Measurements from ENCODE around the gene C20orf96. TPM values are rescaled to one million over a fixed set of nuclear protein-coding genes. Genes with fewer than 3 reads are reported as not detected.
A peak's percentile ranks its signal among the peaks of the same experiment; 100 is the strongest.

C20orf96 gene
- total and polyA plus RNA-seq, 4 donors, result 0.70 to 2.6 (median 1.7) TPM

- no peak overlapping the region for H3K4me3 ChIP-seq (ENCODE audit: low read depth in 1 of 3, low read length in 3 of 3)
- peak; percentile 31 for DNase-seq (ENCODE audit: low spot score)
- peaks cover 0 to 21% (median 0%) of the 10 kb centered on the region in 4 donors for H3K36me3 ChIP-seq (ENCODE audit: control insufficient read depth in 4 of 4, insufficient read depth in 3 of 4, low read depth in 1 of 4, low read length in 3 of 4)
- TF ChIP-seq FOXA1 (IDR thresholded peaks at IDR 0.05), result no peak
- no peak for TF ChIP-seq HNF4G (IDR thresholded peaks at IDR 0.05)
- no peak for TF ChIP-seq RXRA (IDR thresholded peaks at IDR 0.05)
- no peak for TF ChIP-seq YY1 (IDR thresholded peaks at IDR 0.05)
- no peak for TF ChIP-seq FOXA2 (IDR thresholded peaks at IDR 0.05)
- no peak for TF ChIP-seq GABPA (IDR thresholded peaks at IDR 0.05 in 1 of 2, conservative IDR thresholded peaks at IDR 0.05 in 1 of 2)
- TF ChIP-seq RAD21 (IDR thresholded peaks at IDR 0.05), result no peak
- TF ChIP-seq SP1 (IDR thresholded peaks at IDR 0.05), result no peak
- no peak for TF ChIP-seq EGR1 (IDR thresholded peaks at IDR 0.05; ENCODE audit: low read depth in 2 of 2)
- no peak for TF ChIP-seq NR2F2 (IDR thresholded peaks at IDR 0.05)
- TF ChIP-seq ZBTB33 (IDR thresholded peaks at IDR 0.05), result no peak
- no peak for TF ChIP-seq TAF1 (conservative IDR thresholded peaks at IDR 0.05)
- H3K9me3 ChIP-seq (ENCODE audit: control insufficient read depth in 4 of 4, low read length in 3 of 4), result no peaks in the 10 kb centered on the region
- no peak overlapping the region for H3K9ac ChIP-seq (ENCODE audit: low read depth in 1 of 2, low read length in 2 of 2)
- H3K4me1 ChIP-seq (ENCODE audit: control insufficient read depth in 4 of 4, insufficient read depth in 4 of 4, low read length in 3 of 4), result no peaks in the 10 kb centered on the region
- H3K27me3 ChIP-seq (ENCODE audit: control insufficient read depth in 4 of 4, insufficient read depth in 4 of 4, low read length in 3 of 4), result no peaks in the 10 kb centered on the region
- no peak overlapping the region for H3K27ac ChIP-seq (ENCODE audit: low read depth in 1 of 2, low read length in 2 of 2)
- 83% methylated on average over 88 of the region's 88 CpGs for WGBS
Observed at GRCh38 chr20:278607-279571, 11.7 kb downstream of the C20orf96 start.

- DNase-seq (ENCODE audit: low spot score), result no peak
- Histone ChIP-seq H3K27ac (ENCODE audit: low read depth in 1 of 2, low read length in 2 of 2) (no peak overlapping the region), H3K36me3 (ENCODE audit: control insufficient read depth in 4 of 4, insufficient read depth in 3 of 4, low read depth in 1 of 4, low read length in 3 of 4) (peaks cover 0 to 21% (median 0%) of the 10 kb centered on the region in 4 donors), H3K4me3 (ENCODE audit: low read depth in 1 of 3, low read length in 3 of 3) (no peak overlapping the region), H3K27me3 (ENCODE audit: control insufficient read depth in 4 of 4, insufficient read depth in 4 of 4, low read length in 3 of 4) (no peaks in the 10 kb centered on the region), H3K9me3 (ENCODE audit: control insufficient read depth in 4 of 4, low read length in 3 of 4) (no peaks in the 10 kb centered on the region), H3K4me1 (ENCODE audit: control insufficient read depth in 4 of 4, insufficient read depth in 4 of 4, low read length in 3 of 4) (no peaks in the 10 kb centered on the region), H3K9ac (ENCODE audit: low read depth in 1 of 2, low read length in 2 of 2) (no peak overlapping the region)
- TF ChIP-seq HNF4G (IDR thresholded peaks at IDR 0.05) (no peak), TAF1 (conservative IDR thresholded peaks at IDR 0.05) (no peak), ATF3 (IDR thresholded peaks at IDR 0.05) (no peak), EGR1 (IDR thresholded peaks at IDR 0.05; ENCODE audit: low read depth in 2 of 2) (no peak), FOXA2 (IDR thresholded peaks at IDR 0.05) (no peak), NR2F2 (IDR thresholded peaks at IDR 0.05) (no peak), YY1 (IDR thresholded peaks at IDR 0.05) (no peak), REST (IDR thresholded peaks at IDR 0.05) (no peak), JUND (IDR thresholded peaks at IDR 0.05) (no peak)
- WGBS, result 92% methylated on average over 5 of the region's 5 CpGs
Observed at GRCh38 chr20:278181-278580, 12.4 kb downstream of the C20orf96 start.
